Retinal pigment epithelial cell (primary cell): ENCODE data around the gene RAPGEF1.

ENCODE experiments used
- DNase-seq: peaks from one replicate; pipeline ENCODE4 v3.0.0-alpha.2; 2010; ENCODE audit warnings: low read depth
- H3K4me3 ChIP-seq: 2 replicates; pipeline ENCODE4 v1.5.1; 2011; ENCODE audit warnings: mild to moderate bottlenecking, low read length, control low read depth, moderate library complexity
- TF ChIP-seq, protein P1 (sequence below): conservative IDR thresholded peaks from 2 replicates; pipeline ENCODE4 v1.5.1; 2011; ENCODE audit warnings: low read depth, low read length, control low read depth, inconsistent platforms

RAPGEF1 gene

DNA sequence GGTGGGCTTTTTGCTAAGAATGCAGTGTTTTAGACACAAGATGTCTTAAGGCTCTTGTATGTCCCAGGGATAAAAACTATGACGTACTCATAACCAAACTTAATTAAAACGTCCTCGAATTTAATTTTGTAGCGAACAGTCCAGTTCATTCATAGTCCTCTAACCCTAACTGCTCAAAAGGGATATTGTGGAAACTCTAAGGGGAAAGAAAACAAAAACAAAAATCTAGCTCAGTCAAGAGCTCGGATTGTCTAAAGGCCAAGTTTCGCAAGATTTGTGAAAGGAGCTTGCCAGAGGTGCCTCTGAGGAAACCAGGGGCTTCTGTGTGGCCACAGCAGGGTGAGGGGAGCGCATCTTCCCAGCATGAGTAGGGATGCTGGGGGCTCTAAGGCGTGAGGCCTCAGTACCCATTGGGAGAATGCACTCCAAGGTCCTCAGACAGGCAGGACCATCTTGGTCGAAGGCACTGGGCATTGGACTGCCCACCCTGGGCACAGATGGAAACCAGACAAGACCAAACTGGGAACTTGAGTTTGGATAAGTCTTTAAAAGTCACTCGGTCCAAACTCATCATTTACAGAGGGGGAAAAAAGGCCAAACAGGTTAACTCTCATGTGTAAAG lies 122.8 kb downstream of the RAPGEF1 start:
- no peak overlapping the region for H3K4me3 ChIP-seq
- no peak for DNase-seq
- TF ChIP-seq, protein P1, sequence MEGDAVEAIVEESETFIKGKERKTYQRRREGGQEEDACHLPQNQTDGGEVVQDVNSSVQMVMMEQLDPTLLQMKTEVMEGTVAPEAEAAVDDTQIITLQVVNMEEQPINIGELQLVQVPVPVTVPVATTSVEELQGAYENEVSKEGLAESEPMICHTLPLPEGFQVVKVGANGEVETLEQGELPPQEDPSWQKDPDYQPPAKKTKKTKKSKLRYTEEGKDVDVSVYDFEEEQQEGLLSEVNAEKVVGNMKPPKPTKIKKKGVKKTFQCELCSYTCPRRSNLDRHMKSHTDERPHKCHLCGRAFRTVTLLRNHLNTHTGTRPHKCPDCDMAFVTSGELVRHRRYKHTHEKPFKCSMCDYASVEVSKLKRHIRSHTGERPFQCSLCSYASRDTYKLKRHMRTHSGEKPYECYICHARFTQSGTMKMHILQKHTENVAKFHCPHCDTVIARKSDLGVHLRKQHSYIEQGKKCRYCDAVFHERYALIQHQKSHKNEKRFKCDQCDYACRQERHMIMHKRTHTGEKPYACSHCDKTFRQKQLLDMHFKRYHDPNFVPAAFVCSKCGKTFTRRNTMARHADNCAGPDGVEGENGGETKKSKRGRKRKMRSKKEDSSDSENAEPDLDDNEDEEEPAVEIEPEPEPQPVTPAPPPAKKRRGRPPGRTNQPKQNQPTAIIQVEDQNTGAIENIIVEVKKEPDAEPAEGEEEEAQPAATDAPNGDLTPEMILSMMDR, result no peak

DNA sequence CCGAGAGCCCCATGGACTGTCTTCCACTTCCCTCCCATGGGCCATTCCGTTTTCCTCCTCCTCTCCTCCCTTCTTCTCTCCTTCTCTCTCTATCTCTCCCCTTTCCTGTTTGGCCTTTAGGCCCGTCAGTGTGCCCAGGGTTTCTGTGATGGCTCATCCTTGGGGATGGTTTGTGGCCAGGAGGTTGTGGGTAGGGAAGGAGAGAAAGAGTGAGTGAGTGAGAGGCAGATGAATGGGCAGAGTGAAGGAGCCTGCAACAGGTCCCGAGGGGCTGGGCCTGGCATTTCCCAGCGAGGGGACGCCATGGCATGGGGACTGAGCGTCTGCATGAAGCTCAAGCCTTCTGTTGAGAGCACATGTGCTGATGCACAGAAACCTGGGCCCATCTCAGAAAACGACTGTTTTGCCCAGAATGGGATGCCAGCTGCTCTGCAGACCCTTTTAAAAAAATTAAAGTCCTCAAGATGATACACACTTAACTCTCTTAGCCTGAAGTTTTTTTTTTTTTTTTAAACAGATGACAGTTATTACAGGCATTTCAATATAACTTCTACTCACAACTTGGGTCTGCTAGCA lies 125.4 kb downstream of the RAPGEF1 start:
- TF ChIP-seq, protein P1, result no peak
- DNase-seq, result no peak
- H3K4me3 ChIP-seq, result no peak overlapping the region

DNA sequence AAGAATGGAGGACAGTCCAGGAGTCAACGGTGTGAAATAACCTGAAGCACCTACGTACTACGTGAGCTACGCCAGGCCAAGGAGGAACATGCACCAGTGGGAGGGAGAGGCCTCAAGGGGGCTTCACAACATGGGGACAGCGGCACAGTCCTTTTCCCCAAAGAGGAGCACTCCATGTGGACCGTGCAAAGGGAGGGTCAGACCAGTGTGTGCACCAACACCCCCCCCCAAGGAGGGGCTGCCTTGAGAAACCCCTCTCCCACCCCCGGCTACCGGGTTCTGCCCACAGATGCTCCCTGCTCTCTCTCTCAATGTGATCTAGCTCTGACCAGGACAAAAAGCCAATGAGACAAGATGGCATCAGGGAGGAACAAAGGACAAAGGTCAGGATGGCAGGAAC lies 126.0 kb downstream of the RAPGEF1 start:
- no peak for DNase-seq

DNA sequence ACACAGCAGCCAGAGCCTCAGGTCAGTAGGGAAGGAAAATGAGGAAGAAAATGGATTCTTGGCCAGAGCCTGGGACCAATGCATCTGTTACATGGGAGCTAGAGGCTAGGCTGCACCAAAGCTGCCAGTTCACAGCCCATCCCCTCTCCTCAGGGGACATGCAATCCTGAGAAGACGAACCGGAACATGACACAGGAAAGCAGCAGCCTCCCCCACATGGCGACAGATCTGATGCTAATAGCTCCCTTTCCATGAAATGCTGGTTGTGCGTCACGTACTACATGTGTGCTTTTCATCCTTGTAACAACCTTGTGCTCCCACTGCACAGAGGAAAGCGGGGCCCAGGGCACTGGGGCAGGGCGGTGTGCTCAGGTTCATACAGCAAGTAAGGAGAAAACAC lies 127.0 kb downstream of the RAPGEF1 start:
- TF ChIP-seq, protein P1, result no peak
- no peak overlapping the region for H3K4me3 ChIP-seq

More for the DNA sequence above, 126.0 kb downstream of the RAPGEF1 start:
- TF ChIP-seq, protein P1, result no peak
- no peak overlapping the region for H3K4me3 ChIP-seq

DNA sequence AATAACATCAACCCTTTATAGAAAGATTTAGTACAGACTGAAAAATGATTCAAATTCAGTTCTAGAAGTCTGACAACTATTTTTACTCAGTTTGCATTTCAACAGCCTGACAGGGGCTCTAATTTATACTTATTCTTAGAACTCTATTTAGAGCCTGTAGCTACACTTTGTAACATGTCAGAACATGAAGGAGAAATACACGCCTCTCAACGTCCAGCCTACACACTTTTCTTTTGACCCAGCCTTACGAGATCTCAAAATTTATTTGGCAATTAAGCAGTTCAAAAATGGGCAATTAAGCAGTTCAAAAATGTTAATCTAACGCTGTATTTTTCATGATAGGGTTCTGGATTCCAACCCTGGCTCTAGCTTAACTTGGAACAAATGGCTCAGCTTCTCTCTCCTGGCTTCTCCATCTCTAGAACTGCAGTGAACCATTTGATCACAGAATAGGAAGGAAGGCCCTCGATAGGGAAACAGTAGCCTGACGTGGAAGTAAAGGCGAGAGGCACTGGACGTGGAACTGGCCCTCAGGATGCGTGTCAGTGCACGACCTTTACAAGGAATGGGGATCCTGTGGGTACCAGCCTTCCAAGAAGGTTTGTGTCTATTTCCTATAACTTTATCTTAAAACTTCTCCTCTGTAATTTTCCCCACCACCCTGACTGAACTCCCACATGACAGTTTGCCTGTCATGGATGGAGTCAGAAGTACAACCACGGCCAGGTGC lies 128.1 kb downstream of the RAPGEF1 start:
- no peak overlapping the region for H3K4me3 ChIP-seq
- TF ChIP-seq, protein P1, result no peak
- DNase-seq, result no peak

More for the DNA sequence above, 127.0 kb downstream of the RAPGEF1 start:
- DNase-seq, result no peak

DNA sequence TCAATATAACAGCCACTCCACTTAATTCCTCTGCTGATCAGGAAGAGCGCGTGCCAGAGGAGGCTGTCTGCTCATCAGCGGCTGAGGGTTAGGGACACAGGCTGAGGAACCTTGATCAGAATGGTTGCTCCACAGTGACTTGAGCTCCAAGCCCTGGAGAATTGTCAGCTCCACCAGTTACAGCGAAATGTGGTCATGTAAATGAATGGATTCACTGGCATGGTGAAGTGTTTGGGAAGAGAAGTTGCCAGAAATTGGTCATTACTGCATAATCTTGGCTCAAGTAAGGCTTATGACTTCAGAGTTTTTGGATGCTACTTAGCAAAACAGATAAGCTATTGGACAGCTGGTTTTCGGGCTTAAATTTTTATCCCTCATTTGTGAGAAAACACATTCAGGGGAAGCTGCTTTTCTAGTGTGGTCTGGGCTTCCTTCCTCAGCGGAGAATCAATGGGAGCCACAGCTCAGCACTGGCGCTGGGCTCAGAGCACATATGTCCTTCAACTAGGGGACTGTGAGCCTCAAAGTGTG lies 129.6 kb downstream of the RAPGEF1 start:
- no peak overlapping the region for H3K4me3 ChIP-seq
- TF ChIP-seq, protein P1, result no peak
- DNase-seq, result no peak
